Measurements from ENCODE around the gene PHF19. TPM values are rescaled to one million over a fixed set of nuclear protein-coding genes. Genes with fewer than 3 reads are reported as not detected.
A peak's percentile ranks its signal among the peaks of the same experiment; 100 is the strongest.

The PHF19 gene
- total and polyA plus RNA-seq, 4 donors = 13.6 to 42.6 (median 31.6) TPM

GRCh38 chr9:120919843-120920805 is 43.1 kb upstream of the PHF19 start:
- Histone ChIP-seq H3K36me3 (ENCODE audit: control insufficient read depth, insufficient read depth, low read length) (peaks cover 3% of the 10 kb centered on the region), H3K27ac (ENCODE audit: low read depth, low read length) (no peak overlapping the region), H3K4me3 (ENCODE audit: low read depth, low read length) (no peak overlapping the region), H3K9me3 (ENCODE audit: control insufficient read depth, insufficient read depth, low read length) (no peaks in the 10 kb centered on the region), H3K27me3 (ENCODE audit: control insufficient read depth, insufficient read depth, low read length) (no peaks in the 10 kb centered on the region), H3K4me1 (ENCODE audit: control insufficient read depth, insufficient read depth, low read length) (peaks cover 12% of the 10 kb centered on the region)
- WGBS (ENCODE audit: insufficient coverage) = no CpG with 5 or more reads among the region's 6 CpGs
- DNase-seq (ENCODE audit: low read depth in 4 of 6, low spot score in 6 of 6) = no peak

- DNase-seq (ENCODE audit: low read depth in 4 of 6, low spot score in 6 of 6) = no peak
- peaks cover 16% of the 10 kb centered on the region for H3K4me1 ChIP-seq (ENCODE audit: control insufficient read depth, insufficient read depth, low read length)
- H3K36me3 ChIP-seq (ENCODE audit: control insufficient read depth, insufficient read depth, low read length) = peaks cover 3% of the 10 kb centered on the region
- H3K27ac ChIP-seq (ENCODE audit: low read depth, low read length) = peak overlapping the region; percentile 57
- WGBS (ENCODE audit: insufficient coverage) = 73% methylated on average over 18 of the region's 20 CpGs
- H3K27me3 ChIP-seq (ENCODE audit: control insufficient read depth, insufficient read depth, low read length) = no peaks in the 10 kb centered on the region
- no peaks in the 10 kb centered on the region for H3K9me3 ChIP-seq (ENCODE audit: control insufficient read depth, insufficient read depth, low read length)
- no peak overlapping the region for H3K4me3 ChIP-seq (ENCODE audit: low read depth, low read length)
These were observed 42.2 kb upstream of the PHF19 start for GRCh38 chr9:120918931-120919842.

DNA sequence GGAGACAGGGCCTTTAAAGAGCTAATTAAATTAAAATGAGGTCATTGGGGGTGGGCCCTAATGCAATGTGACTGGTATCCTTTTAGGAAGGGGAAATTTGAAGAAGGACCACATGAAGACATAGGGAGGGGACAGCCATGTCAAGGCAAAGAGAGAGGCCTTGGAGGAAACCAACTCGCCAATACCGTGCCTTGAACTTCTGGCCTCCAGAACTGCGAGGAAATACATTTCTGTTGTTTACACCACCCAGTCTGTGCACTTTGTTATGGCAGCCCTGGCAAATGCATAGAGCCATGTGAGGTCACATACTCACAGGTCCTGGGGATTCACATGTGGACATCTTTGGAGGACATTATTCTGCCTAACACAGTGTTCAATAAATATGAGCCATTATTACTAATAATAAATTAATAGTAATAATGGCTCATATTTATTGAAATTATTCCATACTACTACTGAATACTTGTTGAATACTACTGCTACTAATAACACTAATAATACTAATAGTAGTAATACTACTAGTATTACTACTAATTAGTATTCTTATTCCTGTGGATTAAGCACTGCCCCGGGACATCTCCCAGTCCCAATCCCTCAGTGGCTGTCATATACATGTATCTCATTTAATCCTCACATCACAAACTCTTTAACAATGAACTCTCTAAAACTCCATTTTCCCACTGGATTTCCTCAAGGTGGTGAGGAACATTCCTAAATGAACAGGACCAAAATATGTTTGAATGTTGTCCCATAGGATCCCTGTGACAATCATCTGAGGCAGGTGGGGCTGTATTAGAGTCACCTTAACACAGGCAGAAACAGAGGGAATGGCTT is 41.2 kb upstream of the PHF19 start:
- Histone ChIP-seq H3K36me3 (ENCODE audit: control insufficient read depth, insufficient read depth, low read length) (peaks cover 7% of the 10 kb centered on the region), H3K27ac (ENCODE audit: low read depth, low read length) (peak overlapping the region; percentile 57), H3K27me3 (ENCODE audit: control insufficient read depth, insufficient read depth, low read length) (no peaks in the 10 kb centered on the region), H3K9me3 (ENCODE audit: control insufficient read depth, insufficient read depth, low read length) (no peaks in the 10 kb centered on the region), H3K4me3 (ENCODE audit: low read depth, low read length) (no peak overlapping the region), H3K4me1 (ENCODE audit: control insufficient read depth, insufficient read depth, low read length) (peaks cover 18% of the 10 kb centered on the region)
- DNase-seq (ENCODE audit: low read depth in 4 of 6, low spot score in 6 of 6) = no peak
- 100% methylated on average over 1 of the region's 4 CpGs for WGBS (ENCODE audit: insufficient coverage)

DNA sequence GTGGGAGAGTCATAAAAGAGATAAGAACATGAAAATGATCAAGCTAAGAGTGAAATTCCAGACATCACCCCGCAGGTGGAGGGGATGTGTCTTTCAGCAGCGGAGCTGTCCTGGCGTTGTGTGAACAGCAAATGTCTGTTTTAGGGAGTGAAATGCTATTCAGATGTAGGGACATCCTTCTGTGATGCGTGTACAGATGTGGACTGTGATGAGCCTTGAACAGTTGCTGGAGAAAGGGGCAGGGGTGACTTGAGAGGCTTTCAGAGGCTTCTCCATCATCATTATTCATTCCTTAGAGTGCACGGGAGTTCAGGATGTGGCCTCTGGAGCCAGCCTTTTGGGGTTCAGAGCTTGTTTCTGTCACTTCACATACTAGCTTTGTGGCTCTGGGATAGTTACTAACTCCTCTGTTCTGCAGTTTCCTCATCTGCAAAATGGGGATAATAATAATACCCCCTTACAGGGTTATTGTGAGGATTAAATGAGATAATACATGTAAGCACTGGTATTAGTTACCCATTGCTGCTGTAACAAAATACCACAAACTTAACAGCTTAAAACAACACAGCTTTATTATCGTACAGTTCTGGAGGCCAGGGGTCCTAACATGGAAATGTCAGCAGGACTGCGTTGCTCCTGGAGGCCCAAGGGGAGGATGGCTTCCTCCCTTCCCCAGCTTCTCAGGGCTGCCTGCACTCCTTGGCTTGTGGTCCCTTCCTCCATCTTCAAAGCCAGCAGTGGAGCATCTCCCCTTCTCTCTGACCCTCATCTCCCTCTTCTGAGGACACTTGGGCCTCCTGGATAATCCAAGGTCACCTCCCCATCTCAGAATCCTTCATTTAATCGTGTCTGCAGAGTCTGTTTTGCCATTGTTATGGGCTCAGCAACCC is 40.2 kb upstream of the PHF19 start:
- no peak overlapping the region for H3K27ac ChIP-seq (ENCODE audit: low read depth, low read length)
- 86% methylated on average over 6 of the region's 8 CpGs for WGBS (ENCODE audit: insufficient coverage)

DNA sequence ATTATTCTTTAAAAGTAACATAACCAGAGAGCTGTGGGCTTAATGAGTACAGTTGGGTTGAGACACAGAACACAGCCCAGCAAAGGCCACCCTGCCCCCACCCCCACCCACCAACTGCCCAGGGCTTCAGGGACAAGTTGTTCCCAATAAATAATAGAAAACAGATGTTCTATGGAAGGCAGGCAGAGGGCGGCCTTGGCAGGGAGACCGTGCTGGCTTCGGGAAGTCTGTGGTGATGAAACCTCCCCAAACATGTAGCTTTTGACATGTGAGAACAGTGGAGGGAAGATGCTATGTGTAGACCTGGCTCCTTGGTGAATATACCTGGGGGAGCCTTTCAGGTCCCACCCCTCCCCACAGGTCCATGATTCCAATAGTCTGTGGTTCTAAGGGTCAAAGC is 39.6 kb upstream of the PHF19 start:
- H3K4me1 ChIP-seq (ENCODE audit: control insufficient read depth, insufficient read depth, low read length) = peaks cover 18% of the 10 kb centered on the region
- no peaks in the 10 kb centered on the region for H3K9me3 ChIP-seq (ENCODE audit: control insufficient read depth, insufficient read depth, low read length)
- H3K36me3 ChIP-seq (ENCODE audit: control insufficient read depth, insufficient read depth, low read length) = peaks cover 10% of the 10 kb centered on the region
- H3K27me3 ChIP-seq (ENCODE audit: control insufficient read depth, insufficient read depth, low read length) = no peaks in the 10 kb centered on the region
- H3K4me3 ChIP-seq (ENCODE audit: low read depth, low read length) = no peak overlapping the region
- peak in 1 of 6 donors; percentile 23 for DNase-seq (ENCODE audit: low read depth in 4 of 6, low spot score in 6 of 6)
- no CpG with 5 or more reads among the region's 3 CpGs for WGBS (ENCODE audit: insufficient coverage)
- no peak overlapping the region for H3K27ac ChIP-seq (ENCODE audit: low read depth, low read length)

More for the DNA sequence above, 40.2 kb upstream of the PHF19 start:
- Histone ChIP-seq H3K4me3 (ENCODE audit: low read depth, low read length) (no peak overlapping the region), H3K36me3 (ENCODE audit: control insufficient read depth, insufficient read depth, low read length) (peaks cover 10% of the 10 kb centered on the region), H3K4me1 (ENCODE audit: control insufficient read depth, insufficient read depth, low read length) (peaks cover 18% of the 10 kb centered on the region), H3K27me3 (ENCODE audit: control insufficient read depth, insufficient read depth, low read length) (no peaks in the 10 kb centered on the region), H3K9me3 (ENCODE audit: control insufficient read depth, insufficient read depth, low read length) (no peaks in the 10 kb centered on the region)
- no peak for DNase-seq (ENCODE audit: low read depth in 4 of 6, low spot score in 6 of 6)

- Histone ChIP-seq H3K9me3 (ENCODE audit: control insufficient read depth, insufficient read depth, low read length) (no peaks in the 10 kb centered on the region), H3K27ac (ENCODE audit: low read depth, low read length) (no peak overlapping the region), H3K27me3 (ENCODE audit: control insufficient read depth, insufficient read depth, low read length) (no peaks in the 10 kb centered on the region), H3K4me1 (ENCODE audit: control insufficient read depth, insufficient read depth, low read length) (peaks cover 18% of the 10 kb centered on the region), H3K4me3 (ENCODE audit: low read depth, low read length) (no peak overlapping the region), H3K36me3 (ENCODE audit: control insufficient read depth, insufficient read depth, low read length) (peaks cover 16% of the 10 kb centered on the region)
- DNase-seq (ENCODE audit: low read depth in 4 of 6, low spot score in 6 of 6) = no peak
- WGBS (ENCODE audit: insufficient coverage) = no CpG with 5 or more reads among the region's 5 CpGs
These were observed 39.0 kb upstream of the PHF19 start for GRCh38 chr9:120915854-120916470.

DNA sequence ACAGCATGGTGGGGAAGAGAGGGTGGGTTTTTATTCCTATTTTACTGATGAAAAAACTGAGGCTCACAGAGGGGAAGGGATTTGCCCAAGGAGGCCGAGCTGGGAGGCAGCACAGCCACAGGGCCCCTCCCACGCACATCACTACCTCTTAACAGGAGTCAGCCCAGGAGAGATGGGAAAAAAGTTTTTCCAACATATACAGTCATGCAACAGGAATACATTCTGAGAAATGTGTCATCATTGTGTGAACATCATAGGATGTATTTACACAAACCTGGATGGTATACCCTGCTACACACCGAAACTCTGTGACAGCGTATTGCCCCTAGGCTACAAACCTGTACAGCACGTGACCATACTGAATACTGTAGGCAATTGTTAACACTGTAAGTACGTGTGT is 38.0 kb upstream of the PHF19 start:
- whole genome bisulfite sequencing (ENCODE audit: insufficient coverage) = no CpG with 5 or more reads among the region's 6 CpGs
- Histone ChIP-seq H3K36me3 (ENCODE audit: control insufficient read depth, insufficient read depth, low read length) (peaks cover 17% of the 10 kb centered on the region), H3K27ac (ENCODE audit: low read depth, low read length) (no peak overlapping the region), H3K4me3 (ENCODE audit: low read depth, low read length) (no peak overlapping the region), H3K4me1 (ENCODE audit: control insufficient read depth, insufficient read depth, low read length) (peaks cover 18% of the 10 kb centered on the region), H3K27me3 (ENCODE audit: control insufficient read depth, insufficient read depth, low read length) (no peaks in the 10 kb centered on the region), H3K9me3 (ENCODE audit: control insufficient read depth, insufficient read depth, low read length) (no peaks in the 10 kb centered on the region)
- no peak for DNase-seq (ENCODE audit: low read depth in 4 of 6, low spot score in 6 of 6)

GRCh38 chr9:120914396-120914795 is 37.4 kb upstream of the PHF19 start:
- H3K4me1 ChIP-seq (ENCODE audit: control insufficient read depth, insufficient read depth, low read length) = peaks cover 13% of the 10 kb centered on the region
- H3K9me3 ChIP-seq (ENCODE audit: control insufficient read depth, insufficient read depth, low read length) = no peaks in the 10 kb centered on the region
- H3K36me3 ChIP-seq (ENCODE audit: control insufficient read depth, insufficient read depth, low read length) = peaks cover 22% of the 10 kb centered on the region
- H3K27me3 ChIP-seq (ENCODE audit: control insufficient read depth, insufficient read depth, low read length) = no peaks in the 10 kb centered on the region
- H3K27ac ChIP-seq (ENCODE audit: low read depth, low read length) = no peak overlapping the region
- WGBS (ENCODE audit: insufficient coverage) = 61% methylated on average over 3 of the region's 3 CpGs
- H3K4me3 ChIP-seq (ENCODE audit: low read depth, low read length) = no peak overlapping the region
- peak in 1 of 6 donors; percentile 50 for DNase-seq (ENCODE audit: low read depth in 4 of 6, low spot score in 6 of 6)

Data from spinal cord (tissue), 10 donors.